Measurements from ENCODE around the gene RPS6KB2. TPM values are rescaled to one million over a fixed set of nuclear protein-coding genes. Genes with fewer than 3 reads are reported as not detected.
"Not testable (repeated sequence)": the region's sequence is repeated elsewhere in the genome, so short reads cannot be mapped to it uniquely, and the experiment has no call there.

RPS6KB2 gene
- total RNA-seq, 1 donor from 2014 or later: 53.3 TPM

GRCh38 chr11:67397536-67397935 lies 30.8 kb upstream of the RPS6KB2 start:
- no peak for DNase-seq (ENCODE audit: low read depth)

- no peak for DNase-seq (ENCODE audit: low read depth)
Observed at GRCh38 chr11:67397986-67398660, 30.2 kb upstream of the RPS6KB2 start.

- DNase-seq (ENCODE audit: low read depth): no peak
Observed at GRCh38 chr11:67398661-67399563, 29.4 kb upstream of the RPS6KB2 start.

GRCh38 chr11:67400251-67400941 lies 27.9 kb upstream of the RPS6KB2 start:
- DNase-seq (ENCODE audit: low read depth): no peak

GRCh38 chr11:67400942-67401494 lies 27.3 kb upstream of the RPS6KB2 start:
- no peak for DNase-seq (ENCODE audit: low read depth)

- peak; percentile 87 for DNase-seq (ENCODE audit: low read depth)
Observed at GRCh38 chr11:67401495-67402191, 26.7 kb upstream of the RPS6KB2 start, which contains the start of gene PPP1CA. Gene PPP1CA, minus strand, starts transcription at chr11:67401858. Its CDS starts 76 bp downstream, at chr11:67401782.

GRCh38 chr11:67402192-67402839 lies 26.0 kb upstream of the RPS6KB2 start:
- DNase-seq (ENCODE audit: low read depth): not testable (repeated sequence)

DNA sequence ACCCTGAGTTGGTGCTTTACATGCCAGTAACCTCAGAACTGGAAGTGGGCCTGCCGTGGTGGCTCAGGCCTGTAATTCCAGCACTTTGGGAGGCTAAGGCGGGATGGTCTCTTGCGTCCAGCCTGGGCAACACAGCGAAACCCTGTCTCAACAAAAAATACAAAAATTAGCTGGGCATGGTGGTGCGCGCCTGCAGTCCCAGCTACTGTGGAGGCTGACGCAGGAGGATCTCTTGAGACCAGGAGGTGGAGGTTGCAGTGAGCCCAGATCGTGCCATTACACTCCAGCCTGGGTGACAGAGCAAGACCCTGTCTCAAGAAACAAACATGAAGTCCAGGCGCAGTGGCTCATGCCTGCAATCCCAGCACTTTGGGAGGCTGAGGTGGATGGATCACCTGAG lies 25.2 kb upstream of the RPS6KB2 start:
- DNase-seq (ENCODE audit: low read depth): not testable (repeated sequence)

- no peak for DNase-seq (ENCODE audit: low read depth)
Observed at GRCh38 chr11:67404515-67405195, 23.6 kb upstream of the RPS6KB2 start.

- DNase-seq (ENCODE audit: low read depth): no peak
Observed at GRCh38 chr11:67405196-67405567, 23.1 kb upstream of the RPS6KB2 start.

GRCh38 chr11:67405688-67406339 lies 22.5 kb upstream of the RPS6KB2 start:
- DNase-seq (ENCODE audit: low read depth): no peak

GRCh38 chr11:67406420-67406968 lies 21.8 kb upstream of the RPS6KB2 start:
- DNase-seq (ENCODE audit: low read depth): no peak

- DNase-seq (ENCODE audit: low read depth): peak; percentile 49
Observed at GRCh38 chr11:67406969-67407687, 21.2 kb upstream of the RPS6KB2 start.

DNA sequence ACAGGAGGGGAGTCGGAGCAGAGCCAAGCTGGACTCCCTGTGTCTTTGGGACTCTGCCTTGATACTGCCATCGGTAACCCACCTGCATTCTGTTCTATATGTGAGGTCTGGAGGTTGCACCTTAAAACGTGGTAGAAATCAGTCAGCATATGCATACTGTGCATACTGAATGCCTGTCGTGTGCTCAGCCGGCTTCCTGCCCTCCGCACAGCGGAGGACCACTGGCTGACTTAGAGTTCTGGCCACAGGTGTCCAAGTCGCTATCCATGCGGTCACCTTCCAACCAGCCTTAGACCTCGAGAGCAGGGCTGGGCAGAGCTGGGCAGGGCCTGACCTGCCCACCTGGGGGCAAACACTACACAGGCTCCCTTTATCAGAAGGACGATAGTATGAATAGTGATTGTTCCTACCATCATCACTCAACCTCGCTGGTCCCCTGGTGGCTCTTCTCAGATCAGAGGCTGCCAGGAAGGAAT lies 20.6 kb upstream of the RPS6KB2 start:
- DNase-seq (ENCODE audit: low read depth): no peak

GRCh38 chr11:67408437-67409200 lies 19.7 kb upstream of the RPS6KB2 start:
- DNase-seq (ENCODE audit: low read depth): no peak

GRCh38 chr11:67409261-67409666 lies 19.0 kb upstream of the RPS6KB2 start:
- DNase-seq (ENCODE audit: low read depth): no peak

GRCh38 chr11:67409781-67410368 lies 18.4 kb upstream of the RPS6KB2 start:
- DNase-seq (ENCODE audit: low read depth): no peak
